Sigmoid colon (tissue), 3 donors: Measurements from ENCODE around the gene VAMP1.
"Not testable (repeated sequence)": the region's sequence is repeated elsewhere in the genome, so short reads cannot be mapped to it uniquely, and the experiment has no call there.

ENCODE experiments used
- POLR2A ChIP-seq, 2 donors: fragments of 450-650 bp; IDR thresholded peaks; one replicate each; pipeline ENCODE4 v1.6.1; 2016; ENCODE audit warnings: antibody characterized with exemption in 2 of 2, mild to moderate bottlenecking in 2 of 2, moderate library complexity in 2 of 2
- TF ChIP-seq, protein P1 (sequence below), 4 experiments: fragments of 450-650 bp in 3 of 4; fragments of 200-600 bp in 1 of 4; IDR thresholded peaks; one replicate each; pipeline ENCODE4 v1.5.1; 2016 to 2019; ENCODE audit warnings: antibody characterized with exemption in 4 of 4, mild to moderate bottlenecking in 3 of 4, moderate library complexity in 2 of 4

DNA sequence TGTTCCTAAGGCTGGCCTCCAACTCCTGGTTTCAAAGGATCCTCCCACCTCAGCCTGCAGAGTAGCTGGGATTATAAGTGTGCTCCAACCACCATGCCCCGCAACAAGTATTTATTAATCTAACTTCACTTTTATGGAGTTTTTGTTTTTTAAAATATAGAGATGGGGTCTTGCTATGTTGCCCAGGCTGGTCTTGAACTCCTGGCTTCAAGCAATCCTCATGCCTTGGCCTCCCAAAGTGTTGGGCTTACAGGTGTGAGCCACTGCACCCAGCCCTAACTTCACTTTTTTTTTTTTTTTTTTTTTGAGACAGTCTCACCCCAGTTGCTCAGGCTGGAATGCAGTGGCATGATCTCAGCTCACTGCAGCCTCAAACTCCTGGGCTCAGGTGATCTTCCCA lies 20.2 kb upstream of the VAMP1 start:
- TF ChIP-seq, protein P1, sequence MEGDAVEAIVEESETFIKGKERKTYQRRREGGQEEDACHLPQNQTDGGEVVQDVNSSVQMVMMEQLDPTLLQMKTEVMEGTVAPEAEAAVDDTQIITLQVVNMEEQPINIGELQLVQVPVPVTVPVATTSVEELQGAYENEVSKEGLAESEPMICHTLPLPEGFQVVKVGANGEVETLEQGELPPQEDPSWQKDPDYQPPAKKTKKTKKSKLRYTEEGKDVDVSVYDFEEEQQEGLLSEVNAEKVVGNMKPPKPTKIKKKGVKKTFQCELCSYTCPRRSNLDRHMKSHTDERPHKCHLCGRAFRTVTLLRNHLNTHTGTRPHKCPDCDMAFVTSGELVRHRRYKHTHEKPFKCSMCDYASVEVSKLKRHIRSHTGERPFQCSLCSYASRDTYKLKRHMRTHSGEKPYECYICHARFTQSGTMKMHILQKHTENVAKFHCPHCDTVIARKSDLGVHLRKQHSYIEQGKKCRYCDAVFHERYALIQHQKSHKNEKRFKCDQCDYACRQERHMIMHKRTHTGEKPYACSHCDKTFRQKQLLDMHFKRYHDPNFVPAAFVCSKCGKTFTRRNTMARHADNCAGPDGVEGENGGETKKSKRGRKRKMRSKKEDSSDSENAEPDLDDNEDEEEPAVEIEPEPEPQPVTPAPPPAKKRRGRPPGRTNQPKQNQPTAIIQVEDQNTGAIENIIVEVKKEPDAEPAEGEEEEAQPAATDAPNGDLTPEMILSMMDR (IDR thresholded peaks at IDR 0.05): not testable (repeated sequence)
- not testable (repeated sequence) for TF ChIP-seq POLR2A (IDR thresholded peaks at IDR 0.05)
